HL-60 (cell line): ENCODE measurements around the gene ZNF446.
"Not testable (repeated sequence)": the region's sequence is repeated elsewhere in the genome, so short reads cannot be mapped to it uniquely, and the experiment has no call there.

ENCODE experiments used
- DNase-seq, 2 experiments: peaks; one replicate each; pipeline ENCODE4 v3.0.0-alpha.2; 2010 to 2020; ENCODE audit warnings: low read depth in 1 of 2, low spot score in 1 of 2
- H3K27ac ChIP-seq: fragments of 250-450 bp; sonication (Bioruptor Pico); replicated peaks from 2 replicates; pipeline ENCODE4 v1.5.1; 2020; ENCODE audit warnings: mild to moderate bottlenecking, moderate library complexity
- H3K27me3 ChIP-seq: fragments of 250-450 bp; sonication (Bioruptor Pico); 2 replicates; pipeline ENCODE4 v1.5.1; 2021; ENCODE audit warnings: mild to moderate bottlenecking, moderate library complexity; ENCODE audit not compliant: insufficient read depth, poor library complexity, severe bottlenecking
- H3K4me3 ChIP-seq: replicated peaks from 2 replicates; pipeline ENCODE4 v1.5.1; 2011; ENCODE audit warnings: mild to moderate bottlenecking, control low read depth, low read length; ENCODE audit not compliant: insufficient read depth
- GABPA ChIP-seq: IDR thresholded peaks from 2 replicates; pipeline ENCODE4 v1.6.1; 2012; ENCODE audit warnings: low read depth
- POLR2AphosphoS5 ChIP-seq: IDR thresholded peaks from 2 replicates; pipeline ENCODE4 v1.6.1; 2012; ENCODE audit warnings: low read depth
- SPI1 ChIP-seq: IDR thresholded peaks from 2 replicates; pipeline ENCODE4 v1.6.1; 2012; ENCODE audit warnings: low read depth, mild to moderate bottlenecking, borderline replicate concordance
- TF ChIP-seq, protein P1 (sequence below): IDR thresholded peaks from one replicate; pipeline ENCODE4 v1.5.1; 2011; ENCODE audit warnings: low read length, control low read depth, inconsistent platforms; ENCODE audit not compliant: insufficient read depth
- TF ChIP-seq, protein P2 (sequence below): IDR thresholded peaks from 2 replicates; pipeline ENCODE4 v1.6.1; 2012; ENCODE audit warnings: low read depth; ENCODE audit not compliant: insufficient replicate concordance

The ZNF446 gene

GRCh38 chr19:58499021-58499927, 23.1 kb downstream of the ZNF446 start:
- DNase-seq, result peak; percentile 97 to 100
- Histone ChIP-seq H3K27ac (peak overlapping the region; percentile 62), H3K27me3 (no peaks in the 10 kb centered on the region), H3K4me3 (peak overlapping the region; percentile 46)
- TF ChIP-seq POLR2AphosphoS5 (peak; percentile 88), GABPA (peak; percentile 99), SPI1 (peak; percentile 54; the same call in 1 of the 2 replicates)
- TF ChIP-seq, protein P1, sequence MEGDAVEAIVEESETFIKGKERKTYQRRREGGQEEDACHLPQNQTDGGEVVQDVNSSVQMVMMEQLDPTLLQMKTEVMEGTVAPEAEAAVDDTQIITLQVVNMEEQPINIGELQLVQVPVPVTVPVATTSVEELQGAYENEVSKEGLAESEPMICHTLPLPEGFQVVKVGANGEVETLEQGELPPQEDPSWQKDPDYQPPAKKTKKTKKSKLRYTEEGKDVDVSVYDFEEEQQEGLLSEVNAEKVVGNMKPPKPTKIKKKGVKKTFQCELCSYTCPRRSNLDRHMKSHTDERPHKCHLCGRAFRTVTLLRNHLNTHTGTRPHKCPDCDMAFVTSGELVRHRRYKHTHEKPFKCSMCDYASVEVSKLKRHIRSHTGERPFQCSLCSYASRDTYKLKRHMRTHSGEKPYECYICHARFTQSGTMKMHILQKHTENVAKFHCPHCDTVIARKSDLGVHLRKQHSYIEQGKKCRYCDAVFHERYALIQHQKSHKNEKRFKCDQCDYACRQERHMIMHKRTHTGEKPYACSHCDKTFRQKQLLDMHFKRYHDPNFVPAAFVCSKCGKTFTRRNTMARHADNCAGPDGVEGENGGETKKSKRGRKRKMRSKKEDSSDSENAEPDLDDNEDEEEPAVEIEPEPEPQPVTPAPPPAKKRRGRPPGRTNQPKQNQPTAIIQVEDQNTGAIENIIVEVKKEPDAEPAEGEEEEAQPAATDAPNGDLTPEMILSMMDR, result no peak
- TF ChIP-seq, protein P2, sequence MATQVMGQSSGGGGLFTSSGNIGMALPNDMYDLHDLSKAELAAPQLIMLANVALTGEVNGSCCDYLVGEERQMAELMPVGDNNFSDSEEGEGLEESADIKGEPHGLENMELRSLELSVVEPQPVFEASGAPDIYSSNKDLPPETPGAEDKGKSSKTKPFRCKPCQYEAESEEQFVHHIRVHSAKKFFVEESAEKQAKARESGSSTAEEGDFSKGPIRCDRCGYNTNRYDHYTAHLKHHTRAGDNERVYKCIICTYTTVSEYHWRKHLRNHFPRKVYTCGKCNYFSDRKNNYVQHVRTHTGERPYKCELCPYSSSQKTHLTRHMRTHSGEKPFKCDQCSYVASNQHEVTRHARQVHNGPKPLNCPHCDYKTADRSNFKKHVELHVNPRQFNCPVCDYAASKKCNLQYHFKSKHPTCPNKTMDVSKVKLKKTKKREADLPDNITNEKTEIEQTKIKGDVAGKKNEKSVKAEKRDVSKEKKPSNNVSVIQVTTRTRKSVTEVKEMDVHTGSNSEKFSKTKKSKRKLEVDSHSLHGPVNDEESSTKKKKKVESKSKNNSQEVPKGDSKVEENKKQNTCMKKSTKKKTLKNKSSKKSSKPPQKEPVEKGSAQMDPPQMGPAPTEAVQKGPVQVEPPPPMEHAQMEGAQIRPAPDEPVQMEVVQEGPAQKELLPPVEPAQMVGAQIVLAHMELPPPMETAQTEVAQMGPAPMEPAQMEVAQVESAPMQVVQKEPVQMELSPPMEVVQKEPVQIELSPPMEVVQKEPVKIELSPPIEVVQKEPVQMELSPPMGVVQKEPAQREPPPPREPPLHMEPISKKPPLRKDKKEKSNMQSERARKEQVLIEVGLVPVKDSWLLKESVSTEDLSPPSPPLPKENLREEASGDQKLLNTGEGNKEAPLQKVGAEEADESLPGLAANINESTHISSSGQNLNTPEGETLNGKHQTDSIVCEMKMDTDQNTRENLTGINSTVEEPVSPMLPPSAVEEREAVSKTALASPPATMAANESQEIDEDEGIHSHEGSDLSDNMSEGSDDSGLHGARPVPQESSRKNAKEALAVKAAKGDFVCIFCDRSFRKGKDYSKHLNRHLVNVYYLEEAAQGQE, result peak; percentile 69

GRCh38 chr19:58500242-58500641, 24.1 kb downstream of the ZNF446 start:
- DNase-seq, result no peak
- TF ChIP-seq, protein P2, result no peak
- TF ChIP-seq SPI1, result no peak
- TF ChIP-seq, protein P1, result no peak
- no peak for TF ChIP-seq GABPA
- TF ChIP-seq POLR2AphosphoS5, result no peak
- peak overlapping the region; percentile 44 for H3K4me3 ChIP-seq
- H3K27ac ChIP-seq, result no peak overlapping the region
- no peaks in the 10 kb centered on the region for H3K27me3 ChIP-seq

- not testable (repeated sequence) for DNase-seq, H3K27me3 ChIP-seq, H3K27ac ChIP-seq, H3K4me3 ChIP-seq
These were observed 31.6 kb downstream of the ZNF446 start for GRCh38 chr19:58507602-58508223.

DNA sequence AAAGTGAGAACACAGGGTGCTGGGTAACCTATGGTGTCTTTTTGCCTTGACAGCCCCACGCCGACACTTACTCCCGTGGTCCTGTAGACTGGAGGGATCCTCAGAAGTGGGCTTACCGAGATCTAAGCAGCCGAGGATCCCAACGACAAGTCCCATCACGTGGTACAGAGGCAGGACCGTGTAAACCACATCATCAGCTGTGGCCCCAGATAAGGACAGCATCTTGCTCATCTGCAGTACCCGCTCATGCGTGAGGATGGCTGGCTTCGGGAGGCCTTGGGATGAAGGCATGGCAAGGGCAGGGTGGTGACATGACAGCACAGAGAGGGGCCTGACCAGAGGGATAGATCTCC, 33.6 kb downstream of the ZNF446 start:
- TF ChIP-seq SPI1 (no peak), GABPA (no peak), POLR2AphosphoS5 (no peak)
- TF ChIP-seq, protein P1, result no peak
- TF ChIP-seq, protein P2, result no peak

More for the DNA sequence above, 33.6 kb downstream of the ZNF446 start:
- H3K4me3 ChIP-seq, result no peak overlapping the region
- no peak overlapping the region for H3K27ac ChIP-seq
- no peaks in the 10 kb centered on the region for H3K27me3 ChIP-seq
- no peak for DNase-seq
